GM19351 (cell line): ENCODE data around the gene ZNF469.
"Not testable (repeated sequence)": the region's sequence is repeated elsewhere in the genome, so short reads cannot be mapped to it uniquely, and the experiment has no call there.

Experiments
- ATAC-seq: cut with Tn5 transposase; IDR thresholded peaks from one replicate; pipeline ENCODE4 v1.9.1; 2021; ENCODE audit warnings: mild to moderate bottlenecking, moderate library complexity; ENCODE audit not compliant: unreplicated experiment

Gene ZNF469

DNA sequence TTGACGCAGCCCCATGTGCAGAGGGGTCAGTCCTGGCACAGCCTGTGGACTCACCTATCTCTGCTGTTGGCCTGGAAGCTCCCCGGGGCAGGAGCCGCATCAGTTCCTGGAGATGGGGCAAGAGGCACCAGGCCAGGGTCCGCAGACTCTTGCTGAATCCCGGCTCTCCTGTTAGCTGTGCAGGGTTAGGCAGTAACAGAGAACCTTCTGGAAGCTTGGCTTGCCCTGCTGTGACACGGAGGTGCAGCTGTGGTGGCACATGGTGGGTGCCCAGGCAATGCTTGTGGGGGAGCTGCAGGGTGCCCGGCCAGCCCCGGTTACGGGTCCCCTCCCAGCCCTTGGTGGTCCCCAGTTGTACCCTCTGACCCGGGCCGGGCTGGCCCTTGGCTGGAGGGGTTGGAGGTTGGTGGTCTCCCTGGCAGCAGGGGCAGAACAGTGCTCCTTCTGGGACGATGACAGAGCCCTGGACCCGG, 26.0 kb upstream of the ZNF469 start:
- no peak for ATAC-seq

DNA sequence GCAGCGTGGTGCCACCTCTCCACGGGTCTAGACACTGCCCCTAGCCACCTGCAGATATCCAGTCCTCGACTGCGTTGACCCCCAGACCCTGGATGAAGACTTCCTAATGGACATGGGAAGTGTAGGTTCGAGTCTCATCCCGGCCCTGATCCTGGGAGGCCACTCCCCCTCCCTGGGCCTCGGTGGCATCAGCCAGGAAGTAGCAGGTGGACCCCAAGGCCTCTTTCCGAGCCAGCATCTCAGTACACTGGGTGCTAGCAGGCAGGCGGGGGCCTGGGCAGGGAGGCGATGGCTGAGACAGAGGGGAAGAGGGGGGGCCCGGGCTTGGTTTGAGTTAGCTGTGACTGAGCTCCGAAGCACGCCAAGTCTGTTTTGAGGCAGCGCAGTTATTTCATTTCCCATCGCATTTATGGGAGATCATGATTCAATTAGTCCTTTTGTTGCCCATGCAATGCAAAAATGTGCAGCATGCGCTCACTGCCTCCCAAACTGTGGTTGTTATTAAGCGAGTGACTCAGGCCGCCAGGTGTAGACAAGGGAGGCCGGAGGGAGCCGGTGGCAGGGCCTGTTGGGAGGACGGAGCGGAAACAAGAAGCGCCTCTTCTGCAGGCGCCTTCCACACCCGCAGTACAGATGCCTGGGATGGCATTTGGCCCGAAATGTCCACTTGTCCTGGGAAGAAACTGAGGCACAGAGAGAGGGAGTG, 25.3 kb upstream of the ZNF469 start:
- no peak for ATAC-seq

DNA sequence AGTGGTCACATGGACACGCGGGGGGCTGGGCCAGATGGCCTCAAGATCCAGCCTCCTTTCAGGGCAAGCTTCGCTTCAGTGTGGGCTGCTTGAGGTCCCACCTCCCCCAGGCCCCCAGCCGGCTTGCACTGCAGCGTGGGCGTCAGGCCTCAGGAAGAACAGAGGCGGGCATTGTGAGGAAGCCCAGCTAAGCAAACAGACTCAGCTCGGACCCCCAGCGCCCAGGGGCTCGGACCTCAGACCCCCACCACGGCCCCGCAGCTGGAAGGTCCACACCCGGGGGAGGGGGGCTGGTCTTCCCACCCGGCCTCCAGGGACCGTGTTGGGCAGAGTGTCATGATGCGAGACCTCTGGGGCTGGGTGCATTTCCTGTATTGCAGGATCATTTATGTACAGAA, 24.7 kb upstream of the ZNF469 start:
- no peak for ATAC-seq

DNA sequence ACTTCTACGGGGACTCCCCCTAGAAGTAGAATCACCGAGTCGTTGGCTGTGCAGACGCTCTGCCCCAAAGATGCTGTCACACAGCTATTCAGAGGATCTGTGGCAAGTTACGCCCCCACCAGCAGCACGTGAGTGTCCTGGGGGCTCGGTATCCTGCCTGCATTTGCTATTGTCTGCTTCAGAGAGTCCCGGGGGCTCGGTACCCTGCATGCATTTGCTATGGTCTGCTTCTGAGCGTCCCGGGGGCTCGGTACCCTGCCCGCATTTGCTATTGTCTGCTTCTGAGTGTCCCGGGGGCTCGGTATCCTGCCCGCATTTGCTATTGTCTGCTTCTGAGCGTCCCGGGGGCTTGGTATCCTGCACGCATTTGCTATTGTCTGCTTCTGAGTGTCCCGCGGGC, 23.8 kb upstream of the ZNF469 start:
- ATAC-seq = no peak

DNA sequence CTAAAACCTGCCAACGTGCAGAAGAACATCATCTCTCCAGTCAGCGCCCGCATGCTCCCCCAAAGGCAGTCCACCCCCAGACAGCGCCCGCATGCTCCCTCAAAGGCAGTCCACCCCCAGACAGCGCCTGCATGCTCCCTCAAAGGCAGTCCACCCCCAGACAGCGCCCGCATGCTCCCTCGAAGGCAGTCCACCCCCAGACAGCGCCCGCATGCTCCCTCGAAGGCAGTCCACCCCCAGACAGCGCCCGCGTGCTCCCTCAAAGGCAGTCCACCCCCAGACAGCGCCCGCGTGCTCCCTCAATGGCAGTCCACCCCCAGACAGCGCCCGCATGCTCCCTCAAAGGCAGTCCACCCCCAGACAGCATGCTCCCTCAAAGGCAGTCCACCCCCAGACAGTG, 22.4 kb upstream of the ZNF469 start:
- ATAC-seq = not testable (repeated sequence)

DNA sequence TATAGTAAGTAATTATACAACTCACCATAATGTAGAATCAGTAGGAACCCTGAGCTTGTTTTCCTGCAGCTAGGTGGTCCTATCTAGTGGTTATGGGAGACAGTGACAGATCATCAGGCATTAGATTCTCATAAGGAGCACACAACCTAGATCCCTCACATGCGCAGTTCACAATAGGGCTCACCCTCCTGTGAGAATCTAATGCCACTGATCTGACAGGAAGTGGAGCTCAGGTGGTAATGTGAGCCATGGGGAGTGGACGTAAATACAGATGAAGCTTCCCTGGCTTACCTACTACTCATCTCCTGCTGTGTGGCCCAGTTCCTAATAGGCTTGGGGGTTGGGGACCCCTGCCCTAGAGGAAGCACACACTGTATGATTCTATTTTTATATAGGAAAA, 21.8 kb upstream of the ZNF469 start:
- no peak for ATAC-seq

DNA sequence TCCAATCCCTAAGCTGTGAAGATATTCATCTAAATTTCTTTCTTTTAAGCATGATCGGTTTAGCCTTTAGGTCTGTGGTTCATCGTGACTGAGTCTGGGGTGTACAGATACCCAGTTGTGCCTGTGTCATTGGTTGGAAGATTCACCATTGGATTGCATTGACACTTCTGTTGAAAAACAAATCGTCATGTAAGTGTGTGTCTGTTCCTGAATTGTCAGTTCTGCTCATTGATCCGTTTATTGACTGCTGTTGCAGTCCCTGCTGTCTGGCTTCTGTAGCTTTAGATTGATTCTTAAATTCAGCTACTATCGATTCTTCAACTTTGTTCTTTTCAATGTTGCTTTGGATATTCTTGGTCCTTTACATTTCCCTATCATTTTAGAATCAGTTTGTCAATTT, 21.0 kb upstream of the ZNF469 start:
- no peak for ATAC-seq

DNA sequence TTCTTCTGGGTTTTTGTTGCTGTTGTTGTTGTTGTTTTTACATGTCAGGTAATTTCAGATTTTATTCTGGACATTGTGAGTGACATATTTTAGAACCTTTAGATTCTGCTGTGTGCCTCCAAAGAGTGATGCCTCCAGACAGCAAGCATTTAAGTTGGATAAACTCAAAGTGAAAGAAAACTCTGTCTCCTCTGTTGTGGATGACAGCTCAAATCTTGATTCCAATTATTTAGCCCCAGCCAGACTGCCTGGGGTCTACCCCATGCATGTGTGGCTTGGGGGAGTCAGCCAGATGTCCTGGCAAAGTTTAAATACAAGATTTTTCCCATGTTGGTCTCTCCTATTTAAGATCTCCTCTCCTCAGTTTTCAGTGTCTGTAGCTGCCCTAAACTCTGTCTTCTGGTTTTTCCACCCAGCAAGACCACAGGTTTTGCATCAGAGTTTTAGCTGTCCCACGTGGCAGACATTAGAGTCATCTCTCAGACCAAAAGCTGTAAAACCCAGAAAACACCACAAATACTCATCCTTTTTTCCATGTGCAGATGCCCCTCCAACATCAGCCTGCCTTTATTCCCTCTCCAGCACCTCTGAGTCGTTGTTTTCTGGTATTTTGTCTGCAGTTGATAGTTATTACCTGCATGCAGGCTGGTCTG, 19.4 kb upstream of the ZNF469 start:
- no peak for ATAC-seq

DNA sequence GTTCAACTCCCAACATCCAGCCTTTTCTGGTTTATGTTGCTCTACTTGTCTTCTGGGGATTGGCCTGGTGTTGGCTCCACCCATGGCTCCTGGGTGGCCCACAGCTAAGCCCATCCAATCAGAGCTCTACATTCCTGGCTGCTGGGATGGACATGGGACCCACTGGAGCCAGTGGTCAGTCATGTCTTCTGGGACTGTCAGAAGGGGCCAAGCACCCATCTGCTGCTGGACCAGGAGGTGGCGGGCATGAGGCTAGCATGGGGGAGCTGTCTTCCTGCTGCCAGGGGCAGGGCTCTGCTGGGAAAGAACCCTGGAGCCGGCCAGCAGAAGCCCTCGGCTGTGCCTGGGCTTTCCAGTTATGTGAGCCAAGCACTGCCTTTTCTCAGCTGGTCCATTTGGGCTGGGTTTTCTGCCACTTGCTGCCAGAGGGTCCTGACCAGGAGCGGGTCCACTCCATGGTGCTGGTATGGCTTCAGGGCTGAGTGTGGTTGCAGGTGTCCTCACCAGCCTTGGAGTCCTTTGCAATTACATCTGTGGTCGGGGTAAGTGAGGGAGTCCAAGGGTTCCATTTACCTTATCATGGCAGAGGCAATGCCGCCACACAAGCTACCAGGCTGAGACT, 17.4 kb upstream of the ZNF469 start:
- ATAC-seq = no peak

DNA sequence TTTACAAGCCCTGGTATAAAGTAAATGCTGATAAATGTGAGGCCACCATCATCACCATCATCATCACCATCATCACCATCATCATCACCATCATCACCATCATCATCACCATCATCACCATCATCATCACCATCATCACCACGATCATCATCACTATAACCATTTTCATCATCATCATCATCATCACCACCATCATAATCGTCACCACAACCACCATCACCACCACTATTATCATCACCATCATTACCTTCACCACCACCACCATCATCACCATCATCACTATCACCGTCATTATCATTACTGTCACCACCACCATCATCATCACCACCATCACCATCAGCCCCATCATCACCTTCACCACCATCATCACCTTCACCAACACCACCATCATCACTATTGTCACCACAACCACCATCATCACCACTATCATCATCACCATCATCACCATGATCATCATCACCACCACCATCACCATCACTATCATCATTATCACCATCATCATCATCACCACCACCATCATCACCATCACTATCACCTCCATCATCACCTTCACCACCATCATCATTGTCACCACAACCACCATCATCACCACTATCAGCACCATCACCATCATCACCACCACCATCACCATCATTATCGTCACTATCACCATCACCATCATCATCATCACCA, 16.6 kb upstream of the ZNF469 start:
- no peak for ATAC-seq

DNA sequence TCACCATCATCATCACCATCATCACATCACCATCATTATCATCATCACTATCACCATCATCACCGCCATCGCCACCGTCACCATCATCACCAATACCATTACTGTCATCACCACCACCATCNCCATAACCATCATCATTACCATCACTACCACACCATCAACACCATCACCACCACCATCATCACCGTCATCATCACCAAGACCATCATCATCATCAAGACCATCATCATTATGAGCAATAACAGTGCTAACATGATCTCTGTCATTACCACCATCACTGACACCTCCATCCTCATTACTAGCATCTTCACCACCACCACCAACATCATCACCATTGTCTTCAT, 16.1 kb upstream of the ZNF469 start:
- no peak for ATAC-seq

DNA sequence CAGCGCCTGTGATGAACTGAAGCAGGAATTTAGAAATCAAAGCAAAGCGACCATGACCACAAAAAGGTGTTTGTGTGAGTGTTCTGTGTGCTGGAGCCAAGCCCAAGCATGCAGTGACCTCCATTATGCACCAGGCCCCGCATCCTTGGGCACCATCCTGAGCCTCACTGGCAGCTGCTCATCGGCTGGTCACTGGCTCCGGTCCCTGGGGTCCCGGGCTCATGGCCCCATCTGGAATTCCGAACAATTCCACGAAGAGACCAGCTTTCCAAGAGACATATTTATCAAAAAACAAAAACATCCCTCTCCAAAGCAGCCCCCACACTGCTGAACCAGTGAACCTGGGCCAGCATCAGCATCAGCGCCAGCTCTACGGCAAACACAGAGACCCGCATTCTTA, 15.2 kb upstream of the ZNF469 start:
- no peak for ATAC-seq

DNA sequence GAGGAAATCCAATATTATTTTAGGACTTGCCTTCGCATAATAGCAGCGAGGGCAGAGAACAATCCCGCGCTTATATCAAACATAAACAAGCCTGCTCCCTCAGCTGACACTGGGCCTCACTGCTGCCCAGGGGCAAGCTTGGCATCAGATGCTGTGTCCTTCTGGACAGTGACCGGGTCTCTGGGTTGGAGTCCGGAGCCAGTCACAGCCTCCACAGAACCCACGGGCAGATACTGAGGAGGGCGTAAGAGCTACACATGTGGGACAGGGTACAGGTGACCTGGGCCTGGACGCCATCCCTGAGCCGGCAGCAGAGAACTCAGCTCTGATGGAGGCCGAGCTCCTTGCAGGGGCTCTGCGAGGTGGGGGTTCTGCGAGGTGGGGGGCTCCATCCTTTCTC, 14.7 kb upstream of the ZNF469 start:
- ATAC-seq = no peak

DNA sequence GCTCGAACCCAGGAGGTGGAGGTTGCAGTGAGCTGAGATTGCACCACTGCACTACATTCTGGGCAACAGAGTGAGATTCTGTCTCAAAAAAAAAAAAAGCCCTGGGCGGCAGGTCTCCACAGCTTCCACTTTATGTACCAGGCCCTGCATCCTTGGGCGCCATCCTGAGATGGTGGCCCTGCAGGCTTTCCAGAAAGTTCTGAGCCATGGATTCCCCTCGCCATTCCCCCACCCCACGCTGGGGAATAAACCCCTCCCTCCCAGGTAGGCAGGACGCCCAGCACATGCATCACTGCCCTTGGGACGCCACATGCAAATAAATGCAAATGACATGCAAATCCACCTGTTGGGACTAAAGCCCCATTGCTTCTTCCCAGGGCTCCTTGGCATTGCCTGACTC, 13.8 kb upstream of the ZNF469 start:
- no peak for ATAC-seq

DNA sequence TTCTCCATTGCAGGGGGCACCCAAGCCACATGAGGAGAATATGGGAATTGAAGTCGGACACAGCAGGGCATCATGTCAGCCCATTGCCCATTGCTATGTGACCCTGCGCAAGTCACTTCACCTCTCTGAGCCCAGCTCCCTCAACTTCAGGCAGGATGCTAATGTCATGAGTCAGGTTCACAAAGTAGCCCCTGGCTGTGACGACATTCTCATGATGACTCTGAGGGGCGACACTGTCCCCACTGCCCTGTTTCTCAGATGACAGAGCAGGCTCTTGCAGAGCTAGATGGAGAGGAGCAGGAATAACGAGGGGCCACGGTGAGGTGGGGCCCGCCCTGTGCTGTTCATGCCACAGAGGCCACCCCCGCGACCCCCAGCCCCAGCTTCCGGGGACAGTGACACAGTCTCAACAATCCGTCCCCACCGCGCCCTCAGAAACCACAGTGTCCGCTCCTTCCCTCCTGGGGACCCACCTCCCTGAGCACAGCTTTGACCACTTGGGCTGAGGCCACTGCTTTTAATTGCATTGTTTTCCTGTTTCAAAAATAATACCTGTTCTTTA, 13.2 kb upstream of the ZNF469 start:
- ATAC-seq = no peak

DNA sequence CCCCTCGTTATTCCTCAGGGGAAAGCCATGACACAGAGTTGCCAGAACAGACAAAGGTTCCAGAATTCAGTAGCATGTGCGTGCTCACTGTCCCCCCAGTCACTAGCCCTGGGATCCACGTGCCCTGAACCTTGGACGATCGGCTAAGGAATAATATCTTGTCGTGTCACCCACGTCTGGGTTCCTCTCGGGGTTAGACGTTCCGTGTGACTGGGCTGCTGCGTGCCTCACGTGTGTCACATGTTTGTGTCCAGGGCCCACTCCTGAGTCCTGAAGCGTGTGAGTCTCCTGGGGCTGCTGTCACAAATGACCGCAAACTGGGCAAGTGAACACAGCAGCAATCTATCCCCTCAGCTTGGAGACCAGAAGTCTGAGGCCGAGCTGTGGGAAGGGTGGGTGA, 12.4 kb upstream of the ZNF469 start:
- no peak for ATAC-seq

DNA sequence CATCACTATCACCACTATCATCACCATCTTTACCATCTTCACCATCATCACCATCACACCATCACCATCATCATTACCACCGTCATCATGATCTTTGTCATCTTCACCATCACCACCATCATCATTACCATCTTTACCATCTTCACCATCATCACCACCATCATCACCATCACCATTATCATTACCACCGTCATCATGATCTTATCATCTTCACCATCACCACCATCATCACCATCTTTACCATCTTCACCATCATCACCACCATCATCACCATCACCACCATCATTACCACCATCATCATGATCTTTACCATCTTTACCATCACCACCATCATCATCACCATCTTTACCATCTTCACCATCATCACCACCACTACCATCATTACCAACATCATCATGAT, 10.2 kb upstream of the ZNF469 start:
- ATAC-seq = no peak

DNA sequence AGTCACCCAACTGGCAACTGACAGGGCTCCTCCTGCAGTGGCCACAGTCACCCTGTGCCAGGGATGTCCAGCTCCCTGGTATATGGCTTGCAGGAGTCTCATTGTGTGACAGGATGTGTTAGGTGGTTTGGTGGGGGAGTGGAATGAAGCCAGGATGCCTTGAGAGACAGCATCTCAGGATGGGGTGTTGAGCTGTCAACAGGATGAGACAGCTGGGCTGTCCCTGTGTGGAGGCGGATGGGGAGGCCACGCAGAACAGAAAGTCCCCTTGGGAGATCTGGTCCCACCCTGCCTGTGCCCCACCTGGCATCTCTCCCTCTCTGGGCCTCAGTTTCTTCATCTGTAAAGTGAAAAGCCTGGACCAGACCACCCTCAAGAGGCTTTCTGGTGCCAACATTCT, 9.5 kb upstream of the ZNF469 start:
- no peak for ATAC-seq

DNA sequence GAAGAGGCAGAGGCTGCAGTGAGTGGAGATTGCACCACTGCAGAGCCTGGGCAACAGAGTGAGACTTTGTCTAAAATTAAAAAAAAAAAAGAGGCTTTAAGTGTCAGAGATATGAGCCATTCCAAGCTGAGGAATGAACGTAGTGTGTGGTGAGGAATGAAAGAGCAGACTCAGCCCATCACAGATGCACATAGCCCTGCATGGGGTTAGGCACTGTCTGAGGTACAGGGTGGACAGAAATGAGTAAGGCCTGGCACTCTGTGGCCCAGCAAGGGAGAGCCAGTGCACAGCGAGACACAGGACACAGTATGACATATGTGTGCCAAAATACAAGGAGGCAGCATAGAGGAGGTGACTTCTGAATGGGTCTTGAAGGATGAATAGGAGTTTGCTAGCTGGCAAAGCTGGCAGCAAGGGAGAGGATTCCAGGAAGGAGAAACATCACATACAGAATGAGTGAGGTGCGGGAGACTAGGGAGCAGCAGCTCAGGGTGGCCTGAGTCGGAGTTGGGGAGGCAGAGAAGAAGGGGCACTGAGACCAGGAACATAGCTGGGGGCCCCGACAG, 8.7 kb upstream of the ZNF469 start:
- no peak for ATAC-seq

DNA sequence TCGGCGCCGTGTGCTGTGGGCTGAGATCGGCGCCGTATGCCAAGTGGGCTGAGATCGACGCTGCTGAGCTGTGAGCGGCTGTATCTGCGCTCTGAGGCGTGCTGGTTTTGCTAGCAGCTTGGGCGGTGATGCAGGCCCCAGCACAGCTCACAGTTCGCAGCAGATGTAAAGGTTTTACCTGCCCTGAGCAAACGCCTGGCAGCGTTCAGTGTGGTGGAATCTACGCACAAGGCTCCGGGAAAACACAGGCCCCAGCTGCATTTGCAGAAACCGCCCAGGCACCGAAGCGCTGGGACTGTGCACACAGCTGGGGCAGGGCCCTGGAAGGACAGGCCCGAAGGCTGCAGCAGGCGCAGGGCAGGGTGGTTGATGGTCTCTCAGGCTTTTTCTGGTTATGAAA, 8.0 kb upstream of the ZNF469 start:
- no peak for ATAC-seq

DNA sequence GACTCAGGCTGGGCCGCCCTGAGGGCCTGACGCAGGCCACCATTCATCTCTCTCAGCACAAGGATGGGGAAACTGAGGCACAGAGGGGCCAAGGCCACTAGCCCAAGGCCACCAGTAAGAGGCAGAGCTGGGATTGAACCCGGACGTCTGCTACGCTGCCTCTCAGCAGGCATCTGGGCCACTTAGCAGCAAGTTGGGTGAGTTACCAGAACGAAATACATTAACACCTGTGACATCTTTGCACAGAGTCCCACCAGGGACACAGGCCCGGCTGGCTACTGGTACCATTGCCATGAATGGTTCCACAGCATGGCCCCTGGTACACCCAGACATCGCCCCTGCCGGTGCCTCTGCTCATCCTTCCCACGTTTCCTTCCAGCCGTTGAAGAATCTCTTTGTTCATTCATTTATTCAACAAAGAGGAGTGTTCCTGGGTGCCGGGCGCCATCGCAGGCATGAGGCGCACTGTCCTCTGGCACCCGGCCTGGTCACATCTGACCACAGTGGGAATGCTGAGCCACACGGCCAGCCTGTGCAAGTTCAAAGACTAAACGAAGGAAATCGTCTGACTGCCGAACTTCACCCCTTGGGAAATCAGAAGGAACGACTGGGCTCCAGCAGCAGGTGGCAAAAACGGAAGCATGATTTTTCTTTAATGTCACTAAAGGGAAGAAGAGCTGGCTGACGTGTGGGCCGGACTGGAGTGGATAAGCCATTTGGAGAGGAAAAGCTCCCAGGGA, 7.4 kb upstream of the ZNF469 start:
- no peak for ATAC-seq
